ENCODE measurements around the gene IQGAP1. TPM values are rescaled to one million over a fixed set of nuclear protein-coding genes. Genes with fewer than 3 reads are reported as not detected.

The IQGAP1 gene
- total RNA-seq, 1 experiment from 2014 or later, result 106 TPM

GRCh38 chr15:90458061-90458460 lies 70.0 kb downstream of the IQGAP1 start:
- POLR2A ChIA-PET, result no interaction called here
- Mint-ChIP-seq H3K36me3 (peaks cover 52% of the 10 kb centered on the region), H3K27ac (no peak overlapping the region), H3K27me3 (ENCODE audit: low read depth) (no peaks in the 10 kb centered on the region), H3K4me1 (no peaks in the 10 kb centered on the region; the same call in 1 of the 2 replicates), H3K4me3 (no peak overlapping the region), H3K9me3 (no peaks in the 10 kb centered on the region)
- no peak for TF ChIP-seq ZNF219 (CRISPR knock-in tag; IDR thresholded peaks at IDR 0.05; ENCODE audit: borderline replicate concordance)
- no peak for TF ChIP-seq ATF6 (CRISPR knock-in tag; IDR thresholded peaks at IDR 0.05)
- no peak for TF ChIP-seq ZSCAN18 (CRISPR knock-in tag; IDR thresholded peaks at IDR 0.05)
- TF ChIP-seq ARID4B (CRISPR knock-in tag; IDR thresholded peaks at IDR 0.05; ENCODE audit: borderline replicate concordance), result no peak
- TF ChIP-seq NR3C1 (CRISPR knock-in tag; conservative IDR thresholded peaks at IDR 0.05; ENCODE audit: low read depth), result no peak
- TF ChIP-seq EMX1 (CRISPR knock-in tag; IDR thresholded peaks at IDR 0.05), result no peak
- TF ChIP-seq, protein P1, sequence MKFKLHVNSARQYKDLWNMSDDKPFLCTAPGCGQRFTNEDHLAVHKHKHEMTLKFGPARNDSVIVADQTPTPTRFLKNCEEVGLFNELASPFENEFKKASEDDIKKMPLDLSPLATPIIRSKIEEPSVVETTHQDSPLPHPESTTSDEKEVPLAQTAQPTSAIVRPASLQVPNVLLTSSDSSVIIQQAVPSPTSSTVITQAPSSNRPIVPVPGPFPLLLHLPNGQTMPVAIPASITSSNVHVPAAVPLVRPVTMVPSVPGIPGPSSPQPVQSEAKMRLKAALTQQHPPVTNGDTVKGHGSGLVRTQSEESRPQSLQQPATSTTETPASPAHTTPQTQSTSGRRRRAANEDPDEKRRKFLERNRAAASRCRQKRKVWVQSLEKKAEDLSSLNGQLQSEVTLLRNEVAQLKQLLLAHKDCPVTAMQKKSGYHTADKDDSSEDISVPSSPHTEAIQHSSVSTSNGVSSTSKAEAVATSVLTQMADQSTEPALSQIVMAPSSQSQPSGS (CRISPR knock-in tag; IDR thresholded peaks at IDR 0.05; ENCODE audit: borderline replicate concordance, low read depth), result no peak
- TF ChIP-seq, protein P2, sequence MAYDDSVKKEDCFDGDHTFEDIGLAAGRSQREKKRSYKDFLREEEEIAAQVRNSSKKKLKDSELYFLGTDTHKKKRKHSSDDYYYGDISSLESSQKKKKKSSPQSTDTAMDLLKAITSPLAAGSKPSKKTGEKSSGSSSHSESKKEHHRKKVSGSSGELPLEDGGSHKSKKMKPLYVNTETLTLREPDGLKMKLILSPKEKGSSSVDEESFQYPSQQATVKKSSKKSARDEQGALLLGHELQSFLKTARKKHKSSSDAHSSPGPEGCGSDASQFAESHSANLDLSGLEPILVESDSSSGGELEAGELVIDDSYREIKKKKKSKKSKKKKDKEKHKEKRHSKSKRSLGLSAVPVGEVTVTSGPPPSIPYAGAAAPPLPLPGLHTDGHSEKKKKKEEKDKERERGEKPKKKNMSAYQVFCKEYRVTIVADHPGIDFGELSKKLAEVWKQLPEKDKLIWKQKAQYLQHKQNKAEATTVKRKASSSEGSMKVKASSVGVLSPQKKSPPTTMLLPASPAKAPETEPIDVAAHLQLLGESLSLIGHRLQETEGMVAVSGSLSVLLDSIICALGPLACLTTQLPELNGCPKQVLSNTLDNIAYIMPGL (CRISPR knock-in tag; IDR thresholded peaks at IDR 0.05), result no peak
- no peak for TF ChIP-seq PREB (CRISPR knock-in tag; IDR thresholded peaks at IDR 0.05; ENCODE audit: borderline replicate concordance)
- TF ChIP-seq ZBTB21 (CRISPR knock-in tag; IDR thresholded peaks at IDR 0.05; ENCODE audit: borderline replicate concordance), result no peak
- TF ChIP-seq OVOL2 (CRISPR knock-in tag; IDR thresholded peaks at IDR 0.05; ENCODE audit: borderline replicate concordance), result no peak
- no peak for TF ChIP-seq RORB (CRISPR knock-in tag; IDR thresholded peaks at IDR 0.05)
- DNase-seq (ENCODE audit: low spot score), result no peak
- CTCF ChIA-PET, result interaction anchor here (0.9 kb wide), 1 partner anchor 24 kb away, joined by 3 read pairs; no protein-coding TSS in a partner anchor
- no peak for ATAC-seq

GRCh38 chr15:90459368-90459767 lies 71.3 kb downstream of the IQGAP1 start:
- ChIA-PET POLR2A (no interaction called here), CTCF (no interaction called here)
- Mint-ChIP-seq H3K27ac (no peak overlapping the region; the same call in 1 of the 2 replicates), H3K4me1 (peaks cover 4% of the 10 kb centered on the region; the same call in 1 of the 2 replicates), H3K4me3 (no peak overlapping the region), H3K27me3 (ENCODE audit: low read depth) (no peaks in the 10 kb centered on the region), H3K9me3 (no peaks in the 10 kb centered on the region), H3K36me3 (peaks cover 41% of the 10 kb centered on the region)
- ATAC-seq (no peak), DNase-seq (ENCODE audit: low spot score) (no peak)
- TF ChIP-seq NFATC4 (CRISPR knock-in tag; IDR thresholded peaks at IDR 0.05) (no peak), ZNF263 (CRISPR knock-in tag; IDR thresholded peaks at IDR 0.05; ENCODE audit: low read depth) (no peak), AR (CRISPR knock-in tag; IDR thresholded peaks at IDR 0.05) (no peak), CREB1 (CRISPR knock-in tag; IDR thresholded peaks at IDR 0.05) (no peak), JAZF1 (CRISPR knock-in tag; IDR thresholded peaks at IDR 0.05) (no peak), ZNF219 (CRISPR knock-in tag; IDR thresholded peaks at IDR 0.05; ENCODE audit: borderline replicate concordance) (no peak), E2F4 (CRISPR knock-in tag; IDR thresholded peaks at IDR 0.05; ENCODE audit: borderline replicate concordance, low read depth) (no peak)

Data from WTC11 (cell line).